ENCODE results near the gene MYH11. TPM values are rescaled to one million over a fixed set of nuclear protein-coding genes. Genes with fewer than 3 reads are reported as not detected.

MYH11 gene
- total RNA-seq, 2 donors from 2014 or later: 2,411 to 2,456 TPM

- no peaks in the 10 kb centered on the region for H3K4me1 ChIP-seq (ENCODE audit: control insufficient read depth in 1 of 2, low read depth in 2 of 2)
Observed at GRCh38 chr16:15726715-15727114, 130.1 kb downstream of the MYH11 start.

GRCh38 chr16:15725641-15726240, 131.1 kb downstream of the MYH11 start:
- Histone ChIP-seq H3K4me3 (no peak overlapping the region), H3K27me3 (replicated peaks; ENCODE audit: insufficient read depth) (no peaks in the 10 kb centered on the region), H3K9me3 (no peaks in the 10 kb centered on the region), H3K27ac (no peak overlapping the region), H3K4me1 (ENCODE audit: control insufficient read depth in 1 of 2, low read depth in 2 of 2) (no peaks in the 10 kb centered on the region), H3K36me3 (peaks cover 98% of the 10 kb centered on the region)
- TF ChIP-seq CTCF (IDR thresholded peaks at IDR 0.05): no peak
- DNase-seq (ENCODE audit: low spot score) (no peak), ATAC-seq (ENCODE audit: insufficient number of reproducible peaks, low FRiP score, low read depth) (no peak)

More at GRCh38 chr16:15726715-15727114, 130.1 kb downstream of the MYH11 start:
- Histone ChIP-seq H3K27me3 (replicated peaks; ENCODE audit: insufficient read depth) (no peaks in the 10 kb centered on the region), H3K4me3 (no peak overlapping the region), H3K9me3 (no peaks in the 10 kb centered on the region), H3K27ac (peak overlapping the region in 1 of 2 donors; percentile 9), H3K36me3 (peaks cover 98% of the 10 kb centered on the region)
- no peak for DNase-seq (ENCODE audit: low spot score)
- no peak for TF ChIP-seq CTCF (IDR thresholded peaks at IDR 0.05)
- no peak for ATAC-seq (ENCODE audit: insufficient number of reproducible peaks, low FRiP score, low read depth)

GRCh38 chr16:15723808-15724207, 133.0 kb downstream of the MYH11 start:
- no peaks in the 10 kb centered on the region for H3K4me1 ChIP-seq (ENCODE audit: control insufficient read depth in 1 of 2, low read depth in 2 of 2)
- DNase-seq (ENCODE audit: low spot score) (no peak), ATAC-seq (ENCODE audit: insufficient number of reproducible peaks, low FRiP score, low read depth) (no peak)
- no peak overlapping the region for H3K4me3 ChIP-seq
- no peaks in the 10 kb centered on the region for H3K9me3 ChIP-seq
- H3K27me3 ChIP-seq (replicated peaks; ENCODE audit: insufficient read depth): no peaks in the 10 kb centered on the region
- H3K27ac ChIP-seq: no peak overlapping the region
- no peak for TF ChIP-seq CTCF (IDR thresholded peaks at IDR 0.05)
- peaks cover 98% of the 10 kb centered on the region for H3K36me3 ChIP-seq

- no peak for TF ChIP-seq CTCF (IDR thresholded peaks at IDR 0.05)
- Histone ChIP-seq H3K27me3 (replicated peaks; ENCODE audit: insufficient read depth) (no peaks in the 10 kb centered on the region), H3K36me3 (peaks cover 99% of the 10 kb centered on the region), H3K27ac (no peak overlapping the region), H3K9me3 (no peaks in the 10 kb centered on the region), H3K4me1 (ENCODE audit: control insufficient read depth in 1 of 2, low read depth in 2 of 2) (no peaks in the 10 kb centered on the region), H3K4me3 (no peak overlapping the region)
- no peak for DNase-seq (ENCODE audit: low spot score)
- no peak for ATAC-seq (ENCODE audit: insufficient number of reproducible peaks, low FRiP score, low read depth)
Observed at GRCh38 chr16:15721018-15721417, 135.8 kb downstream of the MYH11 start.

- DNase-seq (ENCODE audit: low spot score): no peak
- no peak overlapping the region for H3K4me3 ChIP-seq
- no peak for ATAC-seq (ENCODE audit: insufficient number of reproducible peaks, low FRiP score, low read depth)
- H3K27me3 ChIP-seq (replicated peaks; ENCODE audit: insufficient read depth): no peaks in the 10 kb centered on the region
- no peaks in the 10 kb centered on the region for H3K4me1 ChIP-seq (ENCODE audit: control insufficient read depth in 1 of 2, low read depth in 2 of 2)
- H3K36me3 ChIP-seq: peaks cover 99% of the 10 kb centered on the region
- no peak overlapping the region for H3K27ac ChIP-seq
- TF ChIP-seq CTCF (IDR thresholded peaks at IDR 0.05): no peak
- H3K9me3 ChIP-seq: no peaks in the 10 kb centered on the region
Observed at GRCh38 chr16:15716694-15717447, 140.0 kb downstream of the MYH11 start.

All from thoracic aorta (tissue), 2 donors.